Activated B cell treated with CpG ODN at 0.5 μM for 24 hours (primary cell): ENCODE data around the gene C10orf53. TPM values are rescaled to one million over a fixed set of nuclear protein-coding genes. Genes with fewer than 3 reads are reported as not detected.

Experiments used
- total RNA-seq: library from RNA; stranded (reverse); gene quantifications from 2 replicates; pipeline ENCODE4 v1.2.3, GENCODE V29; 2022

C10orf53 gene
- total RNA-seq, 1 donor from 2014 or later = not detected

Other genes starting within 250 kb of the C10orf53 start
- 37.4 and 46.2 TPM in 2 replicates for gene ERCC6, start 140.5 kb upstream of the C10orf53 start, total RNA-seq
- not detected in 2 replicates for gene SLC18A3, start 69.3 kb upstream of the C10orf53 start, total RNA-seq
- gene CHAT, start 65.6 kb upstream of the C10orf53 start, total RNA-seq = not detected in 2 replicates
- not detected in 2 replicates for gene OGDHL, start 82.7 kb downstream of the C10orf53 start, total RNA-seq